NCI-H1105 (cell line): ENCODE results near the gene EEF1E1.
A peak's percentile ranks its signal among the peaks of the same experiment; 100 is the strongest.
"Not testable (repeated sequence)": the region's sequence is repeated elsewhere in the genome, so short reads cannot be mapped to it uniquely, and the experiment has no call there.

Source experiments
- DNase-seq: peaks from one replicate; lab custom pipeline; 2025; lab: John Stamatoyannopoulos, UW

The EEF1E1 gene

DNA sequence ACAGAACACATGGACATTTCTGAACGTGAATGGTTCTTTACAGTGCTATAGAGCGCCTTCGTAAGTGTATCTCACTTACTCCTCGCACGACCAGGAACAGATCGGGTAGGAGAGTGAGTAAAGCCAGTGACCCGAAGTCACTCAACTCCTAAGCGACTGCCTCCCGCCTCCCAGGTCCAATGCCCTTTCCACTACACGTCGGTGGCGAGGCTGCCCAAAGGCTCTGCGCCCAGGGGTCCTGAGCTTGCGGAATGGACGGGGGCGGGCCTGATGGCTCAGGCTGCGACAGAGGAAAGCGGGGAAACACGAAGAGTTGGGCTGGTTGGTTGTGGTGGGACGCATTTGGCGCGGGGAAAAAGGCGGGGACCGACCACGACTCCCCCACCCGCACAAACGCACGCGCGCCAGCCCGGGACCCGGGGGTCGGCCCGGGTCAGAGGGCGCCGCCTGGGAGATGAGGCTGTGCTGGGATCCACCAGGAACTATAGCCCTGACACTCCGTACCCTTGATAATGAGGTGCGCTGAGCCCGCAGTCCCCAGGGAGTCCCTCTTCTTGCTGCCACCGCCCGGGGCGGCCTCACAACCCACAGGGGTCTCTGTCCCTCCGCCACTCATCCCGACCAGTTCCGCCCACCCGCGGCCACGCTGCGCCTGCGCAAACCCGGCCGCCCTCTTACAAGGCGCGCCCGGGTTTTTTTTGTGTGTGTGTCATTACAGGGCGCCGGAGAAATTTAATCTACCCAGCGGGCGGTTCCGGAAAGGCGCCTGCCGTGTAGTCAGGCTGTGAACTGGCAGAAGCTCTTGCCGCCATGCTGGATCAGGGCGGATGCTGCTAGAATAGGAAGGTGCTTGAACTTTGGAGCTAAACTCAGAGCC lies 38.3 kb downstream of the EEF1E1 start, which contains the start of gene BLOC1S5:
Gene BLOC1S5 (minus strand): TSS at position 629 of the 877 bp plus-strand sequence. CDS start 13 bp downstream, at position 616.
- peak; percentile 98 for DNase-seq

DNA sequence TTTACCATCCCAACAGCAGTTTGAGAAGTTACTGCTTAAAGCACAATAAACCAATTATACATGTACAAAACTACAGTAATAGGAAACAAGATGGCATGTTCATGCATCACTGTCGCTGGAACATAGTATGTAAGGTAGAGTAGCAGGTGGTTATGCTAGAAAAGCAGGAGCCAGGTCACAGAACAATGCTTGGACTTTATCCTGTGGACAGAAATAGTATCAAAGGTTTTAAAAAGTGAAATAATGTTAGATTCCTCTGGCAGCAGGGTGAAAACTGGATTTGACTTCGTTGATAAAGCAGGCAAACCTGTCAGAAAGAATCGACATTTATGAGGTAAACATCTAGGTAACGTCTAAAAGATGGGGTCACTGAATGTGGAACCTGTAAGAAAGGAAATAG lies 40.6 kb downstream of the EEF1E1 start:
- no peak for DNase-seq

DNA sequence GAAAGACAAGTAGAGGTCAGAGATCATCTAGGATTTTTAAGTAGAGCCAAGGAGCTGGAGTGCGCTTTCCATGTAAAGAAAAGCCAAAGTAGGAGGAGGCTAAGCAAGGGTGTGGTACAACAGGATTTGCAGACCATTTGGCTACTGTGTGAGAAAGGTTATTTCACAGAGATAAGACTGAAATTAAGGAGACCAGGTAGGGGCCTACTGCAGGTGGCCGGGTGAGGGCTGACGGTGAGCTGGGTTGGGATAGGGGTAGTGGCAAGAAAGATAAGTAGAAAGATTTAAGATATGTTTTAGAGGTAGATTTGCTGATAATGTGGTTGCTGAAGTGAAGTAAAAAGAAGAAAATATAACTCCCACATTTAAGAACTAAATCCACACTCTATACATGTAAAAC lies 42.0 kb downstream of the EEF1E1 start:
- DNase-seq: no peak

DNA sequence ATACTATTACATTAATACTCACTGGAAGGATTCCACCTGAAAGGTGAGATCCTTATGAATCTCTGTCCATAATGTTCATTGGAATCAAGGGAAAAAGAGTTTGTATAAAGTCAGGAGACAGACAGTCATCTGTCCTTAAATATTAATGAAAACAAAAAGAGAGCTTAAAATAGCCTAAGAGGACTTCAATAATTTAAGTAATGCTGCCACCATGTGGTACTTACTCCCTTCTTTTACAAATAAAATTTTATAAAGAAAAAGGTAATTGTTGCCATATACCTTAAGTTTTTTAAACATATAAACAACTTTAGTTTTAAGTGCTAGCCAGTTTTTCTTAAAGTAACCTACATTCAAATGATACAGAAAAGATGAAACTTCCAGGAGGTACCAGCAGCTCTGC lies 43.2 kb downstream of the EEF1E1 start:
- DNase-seq: no peak

DNA sequence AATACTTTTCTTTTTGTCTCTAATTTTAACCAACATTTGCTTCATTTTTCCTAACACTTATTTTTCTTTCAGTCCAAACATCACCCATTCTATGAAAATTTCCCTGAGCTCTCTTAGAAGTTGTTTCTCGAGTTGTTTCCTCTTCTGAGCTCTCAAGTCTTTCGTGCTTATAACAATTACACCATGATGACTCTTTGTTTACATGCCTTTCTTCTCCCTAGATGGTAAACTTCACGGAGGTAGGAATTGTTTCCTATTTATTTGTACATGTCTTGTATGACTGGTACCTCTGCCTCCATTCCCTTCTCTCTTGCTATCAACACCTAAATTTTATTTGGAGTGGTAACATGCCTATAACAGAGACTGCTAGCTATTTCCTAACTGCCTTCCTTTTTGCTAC lies 44.6 kb downstream of the EEF1E1 start:
- DNase-seq: no peak

DNA sequence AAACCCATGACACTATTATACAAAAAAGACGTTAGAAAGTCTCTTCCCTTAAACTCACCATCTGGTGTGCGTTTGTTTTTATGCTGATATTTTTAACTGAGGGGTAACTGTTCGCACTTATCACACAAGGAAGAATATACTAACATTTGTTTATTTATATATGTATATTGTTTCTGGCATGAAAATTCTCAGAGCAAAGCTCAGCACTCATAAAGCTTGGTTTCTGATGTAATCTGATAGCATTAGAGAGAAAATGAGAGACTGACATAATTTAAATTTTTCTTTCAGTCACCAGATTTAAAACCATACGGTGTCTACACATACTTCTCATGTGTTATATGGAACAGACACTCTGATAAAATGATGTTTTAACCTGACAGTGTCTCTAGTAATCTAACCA lies 45.1 kb downstream of the EEF1E1 start:
- no peak for DNase-seq

DNA sequence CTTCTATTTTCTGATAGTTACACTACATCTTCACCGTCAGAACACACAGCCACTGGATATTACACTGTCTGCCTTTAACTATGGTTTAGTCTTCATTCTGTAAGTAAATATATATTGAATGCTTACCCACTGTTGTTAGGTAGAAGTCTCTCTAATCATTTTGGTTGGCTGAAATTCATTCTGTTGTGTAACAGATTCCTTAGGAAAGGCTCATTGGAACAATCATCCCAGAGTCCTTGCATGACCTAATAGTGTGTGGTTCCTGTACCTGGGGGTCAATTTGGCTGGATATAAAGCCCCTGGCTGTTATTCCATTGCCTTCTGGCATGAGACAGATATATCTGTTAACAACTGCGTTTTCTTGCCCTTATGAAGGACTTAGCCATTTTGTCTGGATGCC lies 48.1 kb downstream of the EEF1E1 start:
- no peak for DNase-seq

DNA sequence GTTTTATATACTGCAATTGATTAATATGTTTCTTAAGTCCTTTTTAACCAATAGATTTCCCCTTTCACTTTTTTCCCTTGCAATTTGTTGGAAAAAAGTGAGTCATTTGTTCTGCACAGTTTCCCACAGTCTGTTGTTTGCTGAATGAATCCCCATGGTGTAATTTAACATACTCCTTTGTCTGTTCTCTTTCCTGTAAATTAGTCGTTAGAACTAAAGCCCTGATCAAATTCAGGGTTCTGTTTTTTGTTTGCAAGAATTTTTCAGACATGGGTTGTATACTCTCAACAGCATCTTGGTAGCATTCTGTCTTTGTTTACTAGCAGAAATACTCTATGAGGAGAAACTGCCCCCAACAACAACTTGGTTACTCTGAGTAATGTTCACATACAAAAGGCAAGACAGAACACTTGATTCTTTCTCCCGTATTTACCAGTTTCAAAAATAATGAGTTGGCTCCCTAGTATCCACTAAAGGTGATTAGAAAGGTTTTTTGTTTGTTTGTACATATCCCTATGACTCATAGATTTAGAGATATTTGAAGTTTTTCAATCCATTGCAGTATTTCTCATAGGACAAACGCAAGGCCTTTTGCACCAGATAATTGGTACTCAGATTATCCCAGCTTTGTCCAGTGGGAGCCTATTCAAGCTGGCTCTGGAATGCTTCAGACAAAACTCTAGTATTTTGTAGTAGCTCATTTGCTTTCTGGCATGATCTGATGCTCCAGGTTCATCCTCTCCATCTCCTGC lies 54.6 kb downstream of the EEF1E1 start:
- no peak for DNase-seq

DNA sequence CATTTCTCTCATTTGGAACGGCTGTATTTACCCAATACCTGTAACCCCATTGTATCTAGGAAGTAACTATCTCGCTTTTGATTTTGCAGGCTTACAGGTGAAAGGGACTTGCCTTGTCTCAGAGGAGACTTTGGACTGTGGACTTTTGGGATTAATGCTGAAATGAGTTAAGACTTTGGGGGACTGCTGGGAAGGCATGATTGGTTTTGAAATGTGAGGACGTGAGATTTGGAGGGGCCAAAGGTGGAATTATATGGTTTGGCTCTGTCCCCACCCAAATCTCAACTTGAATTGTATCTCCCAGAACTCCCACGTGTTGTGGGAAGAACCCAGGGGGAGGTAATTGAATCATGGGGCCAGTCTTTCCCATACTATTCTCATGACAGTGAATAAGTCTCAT lies 56.6 kb downstream of the EEF1E1 start:
- not testable (repeated sequence) for DNase-seq

DNA sequence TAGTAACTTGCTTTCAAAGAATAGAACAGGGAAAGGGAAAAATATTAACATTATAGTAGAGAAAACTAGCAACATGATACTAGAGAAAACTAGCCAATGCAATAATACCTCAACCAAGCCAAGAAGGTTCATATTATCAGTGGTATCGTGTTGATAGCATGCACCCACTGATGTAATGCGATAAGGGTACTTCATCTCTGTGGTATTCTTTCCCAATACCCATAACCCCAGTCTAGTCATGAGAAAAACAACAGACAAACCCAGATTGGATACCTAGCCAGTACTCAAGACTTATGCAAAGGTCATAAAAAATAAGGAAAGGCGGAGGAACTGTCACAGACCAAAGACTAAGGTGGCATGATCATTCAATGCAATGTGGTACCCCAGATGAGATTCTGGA lies 59.1 kb downstream of the EEF1E1 start:
- no peak for DNase-seq

DNA sequence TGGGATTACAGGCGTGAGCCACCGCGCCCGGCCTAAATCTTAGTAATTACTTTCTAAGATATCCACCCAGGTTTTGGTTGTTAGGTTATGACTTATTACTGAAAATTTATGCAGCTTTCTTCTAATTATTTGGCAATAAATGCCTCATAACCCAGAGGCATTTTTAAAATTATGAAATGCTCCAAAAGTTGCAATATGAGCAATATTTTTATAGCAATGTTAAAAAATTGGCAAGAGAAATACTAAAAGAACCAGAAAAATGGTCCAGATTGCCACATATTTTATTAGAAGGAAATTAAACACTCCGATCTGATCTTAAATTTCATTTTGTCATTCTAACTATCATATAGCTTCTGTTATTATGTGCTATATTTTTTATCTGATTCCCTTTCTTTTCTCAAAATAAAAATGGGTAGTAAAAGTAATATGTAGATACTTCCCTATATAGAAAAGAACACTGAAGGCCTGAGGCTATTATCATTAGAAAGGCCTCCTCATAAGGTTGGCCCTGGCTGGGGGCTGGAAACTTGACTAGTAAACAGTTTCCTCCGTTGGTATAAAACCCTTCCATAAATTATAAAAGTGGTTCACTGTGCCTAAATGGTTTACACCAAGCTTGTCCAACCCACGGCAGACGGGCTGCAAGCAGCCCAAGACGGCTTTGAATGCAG lies 60.3 kb downstream of the EEF1E1 start:
- DNase-seq: no peak

DNA sequence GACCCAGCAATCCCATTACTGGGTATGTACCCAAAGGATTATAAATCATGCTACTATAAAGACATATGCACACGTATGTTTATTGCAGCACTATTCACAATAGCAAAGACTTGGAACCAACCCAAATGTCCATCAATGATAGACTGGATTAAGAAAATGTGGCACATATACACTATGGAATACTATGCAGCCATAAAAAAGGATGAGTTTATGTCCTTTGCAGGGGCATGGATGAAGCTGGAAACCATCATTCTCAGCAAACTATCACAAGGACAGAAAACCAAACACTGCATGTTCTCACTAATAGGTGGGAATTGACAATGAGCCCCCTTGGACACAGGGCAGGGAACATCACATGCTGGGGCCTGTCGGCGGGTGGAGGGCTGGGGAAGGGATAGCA lies 68.2 kb downstream of the EEF1E1 start:
- not testable (repeated sequence) for DNase-seq

DNA sequence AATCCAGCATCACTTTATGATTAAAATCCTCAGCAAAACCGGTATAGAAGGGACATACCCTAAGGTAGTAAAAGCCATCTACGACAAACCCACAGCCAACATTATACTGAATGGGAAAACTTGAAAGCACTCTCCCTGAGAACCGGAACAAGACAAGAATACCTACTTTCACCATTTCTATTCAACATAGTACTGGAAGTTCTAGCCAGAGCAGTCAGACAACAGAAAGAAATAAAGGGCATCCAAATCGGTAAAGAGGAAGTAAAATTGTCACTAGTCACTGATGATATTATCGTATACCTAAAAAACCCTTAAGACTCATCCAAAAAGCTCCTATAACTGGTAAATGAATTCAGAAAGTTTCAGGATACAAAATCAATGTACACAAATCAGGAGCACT lies 71.4 kb downstream of the EEF1E1 start:
- DNase-seq: no peak
